Endodermal cell (in vitro differentiated cells): Measurements from ENCODE around the gene CCDC57. TPM values are rescaled to one million over a fixed set of nuclear protein-coding genes. Genes with fewer than 3 reads are reported as not detected.

Source experiments
- DNase-seq: peaks from one replicate; pipeline ENCODE4 v3.0.0-alpha.2; 2017
- H3K27ac ChIP-seq: 2 replicates; pipeline ENCODE4 v1.5.1; 2013; ENCODE audit warnings: mild to moderate bottlenecking, low read depth, low read length, moderate library complexity
- H3K27me3 ChIP-seq: 2 replicates; pipeline ENCODE4 v1.6.1; 2013; ENCODE audit warnings: mild to moderate bottlenecking, low read length, moderate library complexity; ENCODE audit not compliant: insufficient read depth, control insufficient read depth, poor library complexity, severe bottlenecking
- H3K36me3 ChIP-seq: 2 replicates; pipeline ENCODE4 v1.7.0; 2013; ENCODE audit warnings: mild to moderate bottlenecking, low read length, moderate library complexity; ENCODE audit not compliant: control insufficient read depth, insufficient read depth
- H3K4me1 ChIP-seq: one replicate; pipeline ENCODE4 v1.7.0; 2013; ENCODE audit warnings: low read length; ENCODE audit not compliant: control insufficient read depth, insufficient read depth
- H3K4me3 ChIP-seq: 2 replicates; pipeline ENCODE4 v1.5.1; 2013; ENCODE audit warnings: mild to moderate bottlenecking, low read length, moderate library complexity
- H3K9ac ChIP-seq: 2 replicates; pipeline ENCODE4 v1.6.1; 2013; ENCODE audit warnings: mild to moderate bottlenecking, low read length, moderate library complexity; ENCODE audit not compliant: poor library complexity, severe bottlenecking; ENCODE audit errors: extremely low read depth
- H3K9me3 ChIP-seq: 2 replicates; pipeline ENCODE4 v1.6.1; 2013; ENCODE audit warnings: mild to moderate bottlenecking, low read length, moderate library complexity; ENCODE audit not compliant: control insufficient read depth
- H3K27ac Mint-ChIP-seq: 2 replicates; pipeline ENCODE4 v1.8.0; 2020; ENCODE audit warnings: mixed read lengths
- H3K27me3 Mint-ChIP-seq: 2 replicates; pipeline ENCODE4 v1.8.0; 2021; ENCODE audit warnings: mild to moderate bottlenecking, mixed read lengths; ENCODE audit not compliant: insufficient read depth
- H3K36me3 Mint-ChIP-seq: 2 replicates; pipeline ENCODE4 v1.8.0; 2020; ENCODE audit warnings: low read depth, mixed read lengths
- H3K4me1 Mint-ChIP-seq: 2 replicates; pipeline ENCODE4 v1.8.0; 2020; ENCODE audit warnings: mixed read lengths
- H3K4me3 Mint-ChIP-seq: 2 replicates; pipeline ENCODE4 v1.8.0; 2020; ENCODE audit warnings: mild to moderate bottlenecking, moderate library complexity, mixed read lengths
- H3K9me3 Mint-ChIP-seq: 2 replicates; pipeline ENCODE4 v1.8.0; 2020; ENCODE audit warnings: mild to moderate bottlenecking, mixed read lengths
- WGBS, 2 experiments: methylation state at CpG; one replicate each; pipeline versions ENCODE4 v1.1.5 to v1.1.7; 2013; ENCODE audit warnings: missing lambda C conversion rate in 2 of 2, mixed read lengths in 1 of 2; ENCODE audit not compliant: insufficient coverage in 1 of 2, insufficient read length in 1 of 2; 5-methylcytosine and 5-hydroxymethylcytosine counted together
- total RNA-seq, 2 donors: library from RNA; stranded (reverse); fragmentation: NEBNext Ultra II Directional in 1 of 2; extraction: Animal tissue kit (Norgen Biotek cat#: 25700) in 1 of 2; gene quantifications; 2 replicates in 1 of 2; 3 replicates in 1 of 2; pipeline ENCODE4 v1.2.1, GENCODE V29; 2021
- TF ChIP-seq, protein P1 (sequence below): fragments of 200-600 bp; sonication (generic); conservative IDR thresholded peaks from 2 replicates; pipeline ENCODE4 v1.5.0; 2021; ENCODE audit warnings: antibody characterized with exemption, mild to moderate bottlenecking

CCDC57 gene
- total RNA-seq, 2 donors from 2014 or later, result 61.8 to 82.8 TPM

DNA sequence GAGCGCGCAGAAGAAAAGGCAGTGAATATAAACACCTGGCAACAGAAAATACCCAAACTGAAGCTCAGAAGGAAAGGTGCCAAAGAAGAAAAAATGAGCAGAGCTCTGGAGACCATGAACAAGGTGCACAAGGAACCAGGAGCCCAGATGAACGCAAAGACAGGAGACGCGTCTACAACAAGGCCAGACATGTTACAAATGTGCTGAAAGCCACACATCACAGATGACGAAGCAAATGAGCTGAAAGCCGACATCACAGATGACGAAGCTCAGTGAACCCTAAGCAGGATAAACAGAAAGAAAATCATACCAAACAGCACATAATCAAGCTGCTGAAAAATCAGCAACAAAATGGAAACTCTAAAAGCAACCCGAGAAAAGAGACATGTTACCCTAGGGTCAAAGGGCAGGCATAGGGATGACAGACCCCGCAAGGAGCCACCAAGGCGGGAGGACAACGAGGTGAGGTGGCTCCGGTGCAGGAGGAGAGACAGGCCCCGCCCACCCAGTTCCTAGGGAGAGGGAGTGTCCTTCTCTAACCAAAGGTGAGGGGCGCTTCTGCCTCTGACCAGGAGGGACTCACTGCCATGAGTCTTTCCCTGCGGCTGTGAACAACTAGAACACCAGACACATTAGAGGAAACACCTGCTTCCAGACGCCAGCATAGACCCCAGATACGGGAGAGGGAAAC is 39.1 kb downstream of the CCDC57 start:
- peaks cover 12% of the 10 kb centered on the region for H3K4me1 ChIP-seq
- H3K27ac ChIP-seq, result no peak overlapping the region
- peak overlapping the region; percentile 50 for H3K9ac ChIP-seq
- no peaks in the 10 kb centered on the region for H3K27me3 ChIP-seq
- peak; percentile 93 for DNase-seq
- H3K4me3 Mint-ChIP-seq, result peak overlapping the region; percentile 41
- TF ChIP-seq, protein P1, sequence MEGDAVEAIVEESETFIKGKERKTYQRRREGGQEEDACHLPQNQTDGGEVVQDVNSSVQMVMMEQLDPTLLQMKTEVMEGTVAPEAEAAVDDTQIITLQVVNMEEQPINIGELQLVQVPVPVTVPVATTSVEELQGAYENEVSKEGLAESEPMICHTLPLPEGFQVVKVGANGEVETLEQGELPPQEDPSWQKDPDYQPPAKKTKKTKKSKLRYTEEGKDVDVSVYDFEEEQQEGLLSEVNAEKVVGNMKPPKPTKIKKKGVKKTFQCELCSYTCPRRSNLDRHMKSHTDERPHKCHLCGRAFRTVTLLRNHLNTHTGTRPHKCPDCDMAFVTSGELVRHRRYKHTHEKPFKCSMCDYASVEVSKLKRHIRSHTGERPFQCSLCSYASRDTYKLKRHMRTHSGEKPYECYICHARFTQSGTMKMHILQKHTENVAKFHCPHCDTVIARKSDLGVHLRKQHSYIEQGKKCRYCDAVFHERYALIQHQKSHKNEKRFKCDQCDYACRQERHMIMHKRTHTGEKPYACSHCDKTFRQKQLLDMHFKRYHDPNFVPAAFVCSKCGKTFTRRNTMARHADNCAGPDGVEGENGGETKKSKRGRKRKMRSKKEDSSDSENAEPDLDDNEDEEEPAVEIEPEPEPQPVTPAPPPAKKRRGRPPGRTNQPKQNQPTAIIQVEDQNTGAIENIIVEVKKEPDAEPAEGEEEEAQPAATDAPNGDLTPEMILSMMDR, result no peak
- H3K27me3 Mint-ChIP-seq, result peaks cover 81% of the 10 kb centered on the region
- H3K4me3 ChIP-seq, result peak overlapping the region; percentile 71
- peaks cover 21% of the 10 kb centered on the region for H3K36me3 ChIP-seq
- peak overlapping the region; percentile 95 for H3K27ac Mint-ChIP-seq
- H3K4me1 Mint-ChIP-seq, result peaks cover 42% of the 10 kb centered on the region
- WGBS, 2 experiments, result 45 to 48% methylated on average over 16 to 18 of the region's 18 CpGs
- no peaks in the 10 kb centered on the region for H3K9me3 Mint-ChIP-seq
- peaks cover 61% of the 10 kb centered on the region for H3K36me3 Mint-ChIP-seq
- no peaks in the 10 kb centered on the region for H3K9me3 ChIP-seq

DNA sequence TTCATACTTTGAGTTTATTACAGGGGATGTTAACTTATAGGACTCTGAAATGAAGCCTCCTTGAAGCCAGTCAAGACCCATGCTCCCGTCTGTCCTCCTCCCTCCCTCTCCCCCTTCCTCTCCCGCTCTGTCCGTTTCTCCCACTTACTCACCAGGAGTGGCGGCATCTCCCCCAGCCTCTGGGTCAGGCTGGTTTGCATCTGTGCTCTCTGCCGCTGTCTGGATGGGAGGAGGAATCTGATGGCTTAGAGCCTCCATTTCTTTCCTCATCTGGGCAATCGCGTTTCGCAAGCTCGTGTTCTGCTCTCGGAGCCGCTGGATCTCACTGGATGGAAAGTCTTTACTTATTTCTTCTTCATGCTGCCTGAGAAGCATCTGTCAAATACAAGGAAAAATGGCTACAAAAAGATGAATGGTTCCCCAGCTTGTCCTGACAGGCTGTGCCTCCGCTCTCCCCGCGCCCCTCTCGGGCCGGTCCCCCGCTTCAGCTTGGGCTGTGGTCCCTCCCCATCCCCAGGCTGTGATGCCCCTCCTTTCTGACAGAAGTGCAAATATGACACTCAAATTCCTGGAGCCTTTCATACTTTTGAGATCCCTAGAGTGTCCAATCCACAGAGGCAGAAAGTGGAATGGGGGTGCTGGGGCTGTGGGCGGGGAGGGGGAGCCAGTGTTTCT is 40.0 kb downstream of the CCDC57 start:
- H3K27ac Mint-ChIP-seq, result no peak overlapping the region
- H3K9me3 Mint-ChIP-seq, result peaks cover 4% of the 10 kb centered on the region
- H3K9me3 ChIP-seq, result no peaks in the 10 kb centered on the region
- no peak overlapping the region for H3K9ac ChIP-seq
- no peak overlapping the region for H3K4me3 Mint-ChIP-seq
- peaks cover 19% of the 10 kb centered on the region for H3K36me3 ChIP-seq
- H3K27ac ChIP-seq, result no peak overlapping the region
- peaks cover 12% of the 10 kb centered on the region for H3K4me1 ChIP-seq
- H3K27me3 Mint-ChIP-seq, result peaks cover 72% of the 10 kb centered on the region
- H3K36me3 Mint-ChIP-seq, result peaks cover 61% of the 10 kb centered on the region
- H3K4me1 Mint-ChIP-seq, result peaks cover 42% of the 10 kb centered on the region
- peak; percentile 50 for DNase-seq
- H3K27me3 ChIP-seq, result no peaks in the 10 kb centered on the region
- WGBS, 2 experiments, result 88 to 95% methylated on average over 17 to 18 of the region's 18 CpGs
- H3K4me3 ChIP-seq, result no peak overlapping the region
- TF ChIP-seq, protein P1, result no peak

DNA sequence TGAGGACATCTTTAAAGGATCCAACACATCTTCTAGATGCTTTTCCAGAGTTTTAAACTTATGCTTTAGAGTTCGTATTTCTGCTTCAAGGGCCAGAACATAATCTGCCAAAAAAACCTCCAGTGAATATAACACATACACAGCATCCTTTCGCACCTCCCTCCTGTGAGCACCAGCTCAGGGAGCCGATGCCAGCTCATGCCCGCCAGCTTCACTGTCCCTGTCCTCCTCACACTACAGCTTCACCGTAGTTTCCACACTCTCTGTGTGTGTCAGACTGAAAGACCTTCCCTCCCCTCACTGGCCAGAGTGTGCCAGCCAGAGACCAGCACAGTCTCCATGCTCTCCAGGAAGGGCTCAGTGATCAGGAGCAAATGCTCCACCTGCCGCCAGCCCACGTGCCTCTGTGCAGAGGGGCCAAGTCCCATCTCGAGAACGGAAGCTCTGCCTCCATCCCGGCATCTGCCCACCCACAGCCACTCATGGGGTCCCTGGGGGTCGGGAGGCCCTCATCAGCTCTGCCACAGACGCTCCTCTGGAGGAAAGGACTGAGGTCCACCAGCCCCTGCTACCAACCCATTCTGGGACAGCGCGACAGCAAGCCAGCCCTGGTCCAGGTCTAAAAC is 40.8 kb downstream of the CCDC57 start:
- Histone ChIP-seq H3K27me3 (no peaks in the 10 kb centered on the region), H3K9me3 (no peaks in the 10 kb centered on the region), H3K4me1 (peaks cover 12% of the 10 kb centered on the region), H3K36me3 (peaks cover 21% of the 10 kb centered on the region), H3K27ac (no peak overlapping the region), H3K9ac (no peak overlapping the region), H3K4me3 (no peak overlapping the region)
- Mint-ChIP-seq H3K27me3 (peaks cover 64% of the 10 kb centered on the region), H3K9me3 (peaks cover 8% of the 10 kb centered on the region), H3K4me1 (peaks cover 42% of the 10 kb centered on the region), H3K36me3 (peaks cover 64% of the 10 kb centered on the region), H3K27ac (no peak overlapping the region), H3K4me3 (no peak overlapping the region)
- 96% methylated on average over 8 to 14 of the region's 14 CpGs for WGBS, 2 experiments
- TF ChIP-seq, protein P1, result no peak
- DNase-seq, result no peak
